ENCODE results near the gene OSBPL5.

OSBPL5 gene

DNA sequence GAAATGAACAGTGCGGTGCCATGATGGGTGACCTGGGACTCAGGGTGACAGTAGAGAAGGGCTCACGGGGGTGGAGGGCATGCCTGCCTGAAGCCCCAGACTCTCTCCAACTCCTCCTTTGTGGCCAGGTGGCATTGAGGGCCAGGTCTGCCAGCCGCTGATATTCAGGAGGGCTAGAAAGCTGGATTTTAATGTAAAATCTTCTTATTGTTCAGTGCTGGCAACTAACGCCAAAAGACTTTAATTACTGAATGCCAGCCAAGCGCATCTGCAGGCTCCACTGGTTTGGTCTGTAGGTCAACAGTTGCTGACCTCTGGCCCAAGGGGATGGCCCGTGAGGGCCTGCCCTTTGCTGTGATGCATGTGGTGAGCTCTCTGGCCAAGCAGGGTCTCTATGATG, 43.2 kb upstream of the OSBPL5 start:
- Histone ChIP-seq H2BK120ac (ENCODE audit: low read depth, low read length) (no peak overlapping the region), H3K4me3 (ENCODE audit: insufficient read depth in 1 of 2, low read depth in 1 of 2, low read length in 2 of 2) (no peak overlapping the region), H3K23ac (ENCODE audit: low read length in 2 of 2) (no peak overlapping the region), H2BK12ac (ENCODE audit: low read length in 2 of 2) (no peak overlapping the region), H3K9ac (ENCODE audit: low read length) (no peak overlapping the region), H3K36me3 (ENCODE audit: control insufficient read depth in 1 of 2, insufficient read depth in 2 of 2, low read depth in 1 of 2, low read length in 2 of 2) (no peaks in the 10 kb centered on the region), H3K9me3 (ENCODE audit: control insufficient read depth, low read length) (peaks cover 17% of the 10 kb centered on the region), H4K8ac (ENCODE audit: low read length) (no peak overlapping the region), H3K4ac (ENCODE audit: low read depth in 1 of 2, low read length in 2 of 2) (no peak overlapping the region), H4K91ac (ENCODE audit: low read length) (no peak overlapping the region), H2AK5ac (ENCODE audit: low read length, severe bottlenecking) (no peak overlapping the region), H2BK15ac (ENCODE audit: low read depth, poor library complexity, severe bottlenecking) (no peak overlapping the region), H2BK5ac (ENCODE audit: low read depth, low read length, poor library complexity, severe bottlenecking) (no peak overlapping the region), H3K27ac (ENCODE audit: low read length, poor library complexity, severe bottlenecking) (no peak overlapping the region), H3K4me1 (ENCODE audit: control insufficient read depth, insufficient read depth, low read depth, low read length) (peaks cover 6% of the 10 kb centered on the region), H2AFZ (ENCODE audit: low read depth, low read length) (no peak overlapping the region), H3K18ac (ENCODE audit: low read depth in 1 of 2, low read length in 2 of 2) (no peak overlapping the region), H3K79me1 (replicated peaks; ENCODE audit: low read length, poor library complexity, severe bottlenecking) (no peaks in the 10 kb centered on the region), H3K27me3 (ENCODE audit: control insufficient read depth in 1 of 2, insufficient read depth in 1 of 2, low read length in 2 of 2) (peaks cover 44 to 60% of the 10 kb centered on the region in 2 experiments), H3K4me2 (ENCODE audit: low read length, poor library complexity, severe bottlenecking) (no peak overlapping the region), H3K14ac (ENCODE audit: low read length in 2 of 2) (no peak overlapping the region)
- DNase-seq = no peak
- 84% methylated on average over 6 of the region's 6 CpGs for WGBS

GRCh38 chr11:3207526-3208189, 42.5 kb upstream of the OSBPL5 start:
- Histone ChIP-seq H2AFZ (ENCODE audit: low read depth, low read length) (no peak overlapping the region), H2BK15ac (ENCODE audit: low read depth, poor library complexity, severe bottlenecking) (no peak overlapping the region), H3K14ac (ENCODE audit: low read length in 2 of 2) (no peak overlapping the region), H2BK12ac (ENCODE audit: low read length in 2 of 2) (no peak overlapping the region), H2BK5ac (ENCODE audit: low read depth, low read length, poor library complexity, severe bottlenecking) (no peak overlapping the region), H3K4ac (ENCODE audit: low read depth in 1 of 2, low read length in 2 of 2) (no peak overlapping the region), H3K4me3 (ENCODE audit: insufficient read depth in 1 of 2, low read depth in 1 of 2, low read length in 2 of 2) (peak overlapping the region in 1 of 2 experiments; percentile 11), H3K9ac (ENCODE audit: low read length) (no peak overlapping the region), H2AK5ac (ENCODE audit: low read length, severe bottlenecking) (no peak overlapping the region), H3K9me3 (ENCODE audit: control insufficient read depth, low read length) (peaks cover 17% of the 10 kb centered on the region), H4K8ac (ENCODE audit: low read length) (no peak overlapping the region), H2BK120ac (ENCODE audit: low read depth, low read length) (no peak overlapping the region), H3K36me3 (ENCODE audit: control insufficient read depth in 1 of 2, insufficient read depth in 2 of 2, low read depth in 1 of 2, low read length in 2 of 2) (no peaks in the 10 kb centered on the region), H3K18ac (ENCODE audit: low read depth in 1 of 2, low read length in 2 of 2) (no peak overlapping the region), H3K27ac (ENCODE audit: low read length, poor library complexity, severe bottlenecking) (no peak overlapping the region), H3K4me1 (ENCODE audit: control insufficient read depth, insufficient read depth, low read depth, low read length) (peaks cover 9% of the 10 kb centered on the region), H3K79me1 (replicated peaks; ENCODE audit: low read length, poor library complexity, severe bottlenecking) (no peaks in the 10 kb centered on the region), H3K4me2 (ENCODE audit: low read length, poor library complexity, severe bottlenecking) (no peak overlapping the region), H3K27me3 (ENCODE audit: control insufficient read depth in 1 of 2, insufficient read depth in 1 of 2, low read length in 2 of 2) (peaks cover 47 to 63% of the 10 kb centered on the region in 2 experiments), H4K91ac (ENCODE audit: low read length) (no peak overlapping the region), H3K23ac (ENCODE audit: low read length in 2 of 2) (no peak overlapping the region)
- WGBS = 63% methylated on average over 8 of the region's 8 CpGs
- DNase-seq = no peak

GRCh38 chr11:3206922-3207204, 41.8 kb upstream of the OSBPL5 start:
- no peak overlapping the region for H2BK12ac ChIP-seq (ENCODE audit: low read length in 2 of 2)
- no peak overlapping the region for H3K27ac ChIP-seq (ENCODE audit: low read length, poor library complexity, severe bottlenecking)
- no peak overlapping the region for H2BK120ac ChIP-seq (ENCODE audit: low read depth, low read length)
- H2AK5ac ChIP-seq (ENCODE audit: low read length, severe bottlenecking) = no peak overlapping the region
- H3K4me3 ChIP-seq (ENCODE audit: insufficient read depth in 1 of 2, low read depth in 1 of 2, low read length in 2 of 2) = no peak overlapping the region
- H3K27me3 ChIP-seq (ENCODE audit: control insufficient read depth in 1 of 2, insufficient read depth in 1 of 2, low read length in 2 of 2) = peaks cover 55 to 71% of the 10 kb centered on the region in 2 experiments
- no peak for DNase-seq
- H3K14ac ChIP-seq (ENCODE audit: low read length in 2 of 2) = no peak overlapping the region
- 95% methylated on average over 1 of the region's 1 CpG for WGBS
- H3K9me3 ChIP-seq (ENCODE audit: control insufficient read depth, low read length) = peaks cover 17% of the 10 kb centered on the region
- no peak overlapping the region for H2BK15ac ChIP-seq (ENCODE audit: low read depth, poor library complexity, severe bottlenecking)
- no peak overlapping the region for H2BK5ac ChIP-seq (ENCODE audit: low read depth, low read length, poor library complexity, severe bottlenecking)
- H3K4ac ChIP-seq (ENCODE audit: low read depth in 1 of 2, low read length in 2 of 2) = no peak overlapping the region
- H3K4me1 ChIP-seq (ENCODE audit: control insufficient read depth, insufficient read depth, low read depth, low read length) = peaks cover 9% of the 10 kb centered on the region
- H3K79me1 ChIP-seq (replicated peaks; ENCODE audit: low read length, poor library complexity, severe bottlenecking) = no peaks in the 10 kb centered on the region
- no peak overlapping the region for H2AFZ ChIP-seq (ENCODE audit: low read depth, low read length)
- H3K23ac ChIP-seq (ENCODE audit: low read length in 2 of 2) = no peak overlapping the region
- no peaks in the 10 kb centered on the region for H3K36me3 ChIP-seq (ENCODE audit: control insufficient read depth in 1 of 2, insufficient read depth in 2 of 2, low read depth in 1 of 2, low read length in 2 of 2)
- H3K18ac ChIP-seq (ENCODE audit: low read depth in 1 of 2, low read length in 2 of 2) = no peak overlapping the region
- no peak overlapping the region for H3K4me2 ChIP-seq (ENCODE audit: low read length, poor library complexity, severe bottlenecking)
- no peak overlapping the region for H4K91ac ChIP-seq (ENCODE audit: low read length)
- H4K8ac ChIP-seq (ENCODE audit: low read length) = no peak overlapping the region
- no peak overlapping the region for H3K9ac ChIP-seq (ENCODE audit: low read length)

GRCh38 chr11:3206156-3206921, 41.2 kb upstream of the OSBPL5 start:
- H4K91ac ChIP-seq (ENCODE audit: low read length) = no peak overlapping the region
- no peak overlapping the region for H3K4ac ChIP-seq (ENCODE audit: low read depth in 1 of 2, low read length in 2 of 2)
- no peak overlapping the region for H3K4me2 ChIP-seq (ENCODE audit: low read length, poor library complexity, severe bottlenecking)
- no peak overlapping the region for H3K4me3 ChIP-seq (ENCODE audit: insufficient read depth in 1 of 2, low read depth in 1 of 2, low read length in 2 of 2)
- H2AK5ac ChIP-seq (ENCODE audit: low read length, severe bottlenecking) = no peak overlapping the region
- no peak overlapping the region for H3K18ac ChIP-seq (ENCODE audit: low read depth in 1 of 2, low read length in 2 of 2)
- WGBS = 82% methylated on average over 8 of the region's 8 CpGs
- no peak overlapping the region for H2BK5ac ChIP-seq (ENCODE audit: low read depth, low read length, poor library complexity, severe bottlenecking)
- no peak overlapping the region for H2BK12ac ChIP-seq (ENCODE audit: low read length in 2 of 2)
- DNase-seq = no peak
- no peak overlapping the region for H2AFZ ChIP-seq (ENCODE audit: low read depth, low read length)
- no peak overlapping the region for H4K8ac ChIP-seq (ENCODE audit: low read length)
- no peak overlapping the region for H2BK15ac ChIP-seq (ENCODE audit: low read depth, poor library complexity, severe bottlenecking)
- no peaks in the 10 kb centered on the region for H3K36me3 ChIP-seq (ENCODE audit: control insufficient read depth in 1 of 2, insufficient read depth in 2 of 2, low read depth in 1 of 2, low read length in 2 of 2)
- no peak overlapping the region for H3K9ac ChIP-seq (ENCODE audit: low read length)
- peaks cover 14% of the 10 kb centered on the region for H3K9me3 ChIP-seq (ENCODE audit: control insufficient read depth, low read length)
- no peak overlapping the region for H3K27ac ChIP-seq (ENCODE audit: low read length, poor library complexity, severe bottlenecking)
- H3K23ac ChIP-seq (ENCODE audit: low read length in 2 of 2) = no peak overlapping the region
- H3K4me1 ChIP-seq (ENCODE audit: control insufficient read depth, insufficient read depth, low read depth, low read length) = peaks cover 9% of the 10 kb centered on the region
- no peak overlapping the region for H3K14ac ChIP-seq (ENCODE audit: low read length in 2 of 2)
- H3K27me3 ChIP-seq (ENCODE audit: control insufficient read depth in 1 of 2, insufficient read depth in 1 of 2, low read length in 2 of 2) = peaks cover 60 to 72% of the 10 kb centered on the region in 2 experiments
- H2BK120ac ChIP-seq (ENCODE audit: low read depth, low read length) = no peak overlapping the region
- no peaks in the 10 kb centered on the region for H3K79me1 ChIP-seq (replicated peaks; ENCODE audit: low read length, poor library complexity, severe bottlenecking)

All from mesenchymal stem cell (in vitro differentiated cells and primary cell).